Measurements from ENCODE around the gene MORN4.

- no peak for TF ChIP-seq CTCF (IDR thresholded peaks at IDR 0.05)
- TF ChIP-seq ZFX (IDR thresholded peaks at IDR 0.05; ENCODE audit: borderline replicate concordance) = no peak
Measured at GRCh38 chr10:97682042-97682441, 48.7 kb upstream of the MORN4 start.

Data from 22Rv1 (cell line).